Spleen (tissue), 11 donors: ENCODE measurements around the gene DLG1. TPM values are rescaled to one million over a fixed set of nuclear protein-coding genes. Genes with fewer than 3 reads are reported as not detected.

Experiments used
- DNase-seq: peaks from one replicate; pipeline ENCODE4 v3.0.0-alpha.2; 2020
- H3K27ac ChIP-seq, 8 donors: fragments of 200-600 bp; sonication (generic) in 7 of 8; 1 replicate in 4 of 8; 2 replicates in 4 of 8; pipeline versions ENCODE4 v1.5.0 to v1.8.0; 2016 to 2021; ENCODE audit warnings: inconsistent platforms in 4 of 8, mild to moderate bottlenecking in 4 of 8, moderate library complexity in 1 of 8
- H3K27me3 ChIP-seq, 7 donors: fragments of 200-600 bp; sonication (generic) in 6 of 7; replicated peaks in 1 of 7; 1 replicate in 4 of 7; 2 replicates in 3 of 7; pipeline versions ENCODE4 v1.5.0 to v1.8.0; 2016 to 2021; ENCODE audit warnings: inconsistent platforms in 3 of 7, mild to moderate bottlenecking in 1 of 7
- H3K36me3 ChIP-seq, 6 donors: fragments of 200-600 bp; sonication (generic) in 5 of 6; 1 replicate in 4 of 6; 2 replicates in 2 of 6; pipeline versions ENCODE4 v1.5.0 to v1.8.0; 2016 to 2021; ENCODE audit warnings: inconsistent platforms in 2 of 6
- H3K4me1 ChIP-seq, 6 donors: fragments of 200-600 bp; sonication (generic) in 5 of 6; 1 replicate in 3 of 6; 2 replicates in 3 of 6; pipeline versions ENCODE4 v1.5.0 to v1.8.0; 2016 to 2021; ENCODE audit warnings: inconsistent platforms in 3 of 6
- H3K4me3 ChIP-seq, 8 donors: fragments of 200-600 bp; sonication (generic) in 7 of 8; 1 replicate in 4 of 8; 2 replicates in 4 of 8; pipeline versions ENCODE4 v1.5.0 to v1.8.0; 2016 to 2021; ENCODE audit warnings: inconsistent platforms in 4 of 8, mild to moderate bottlenecking in 4 of 8, moderate library complexity in 2 of 8
- H3K9me3 ChIP-seq, 8 donors: fragments of 200-600 bp; sonication (generic) in 7 of 8; 1 replicate in 4 of 8; 2 replicates in 4 of 8; pipeline versions ENCODE4 v1.5.0 to v1.8.0; 2016 to 2021; ENCODE audit warnings: inconsistent platforms in 4 of 8
- POLR2A ChIP-seq, 3 donors: fragments of 450-650 bp; IDR thresholded peaks; one replicate each; pipeline ENCODE4 v1.5.1; 2017; ENCODE audit warnings: antibody characterized with exemption in 3 of 3, mild to moderate bottlenecking in 1 of 3
- POLR2AphosphoS5 ChIP-seq, 3 donors: sonication (generic); formaldehyde crosslinking; IDR thresholded peaks; one replicate each; pipeline ENCODE4 v1.5.1; 2017; ENCODE audit warnings: antibody characterized with exemption in 3 of 3
- WGBS, 5 donors: extraction: QIAGEN DNeasy Blood & Tissue Kit in 3 of 5; methylation state at CpG; one replicate each; pipeline versions ENCODE4 v1.1.5 to v1.1.7; 2013 to 2018; 5-methylcytosine and 5-hydroxymethylcytosine counted together
- intact Hi-C: fragments of 100-400 bp; cut with DNase I; formaldehyde crosslinking; loops from one replicate; pipeline ENCODE4 v1.15.0; 2023; ENCODE audit warnings: low total_unique reads
- polyA plus RNA-seq, 3 donors: library from polyadenylated mRNA; stranded (reverse); fragments of 200-250 nt; gene quantifications; one replicate each; pipeline ENCODE4 v1.2.1, GENCODE V29; 2013
- total RNA-seq, 7 donors: library from RNA; depleted of rRNA in 3 of 7; stranded (reverse); fragments of >200 nt in 3 of 7; fragmentation: NEBNext Ultra II Directional in 4 of 7; extraction: Animal tissue kit (Norgen Biotek cat#: 25700) in 4 of 7; gene quantifications; one replicate each; pipeline versions ENCODE4 v1.1.0 to v1.2.1, GENCODE V29; 2016 to 2021
- TF ChIP-seq, protein P1 (sequence below), 11 experiments: fragments of 200-600 bp in 7 of 11; fragments of 450-650 bp in 4 of 11; sonication (generic) in 4 of 11; IDR thresholded peaks in 8 of 11; conservative IDR thresholded peaks in 3 of 11; 1 replicate in 7 of 11; 2 replicates in 4 of 11; pipeline versions ENCODE4 v1.4.0 to v1.8.0; 2016 to 2021; ENCODE audit warnings: antibody characterized with exemption in 11 of 11, inconsistent platforms in 4 of 11, mild to moderate bottlenecking in 1 of 11
- donor health status: healthy with polysubstance abuse.
- donor health status: DM: no; HTN: no; CAD: no; lungs with moderate emphysema.
- donor health status: DM: no; HTN: no; CAD: no.
- donor health status: Bipolar disorder and iron deficiency.
- donor health status: healthy.
- donor health status: DM: no; HTN: no; CAD: no.
- donor health status: DM: yes; HTN: yes; CAD: no.

Gene DLG1
- total and polyA plus RNA-seq, 10 donors, result 11.0 to 92.3 (median 59.1) TPM

DNA sequence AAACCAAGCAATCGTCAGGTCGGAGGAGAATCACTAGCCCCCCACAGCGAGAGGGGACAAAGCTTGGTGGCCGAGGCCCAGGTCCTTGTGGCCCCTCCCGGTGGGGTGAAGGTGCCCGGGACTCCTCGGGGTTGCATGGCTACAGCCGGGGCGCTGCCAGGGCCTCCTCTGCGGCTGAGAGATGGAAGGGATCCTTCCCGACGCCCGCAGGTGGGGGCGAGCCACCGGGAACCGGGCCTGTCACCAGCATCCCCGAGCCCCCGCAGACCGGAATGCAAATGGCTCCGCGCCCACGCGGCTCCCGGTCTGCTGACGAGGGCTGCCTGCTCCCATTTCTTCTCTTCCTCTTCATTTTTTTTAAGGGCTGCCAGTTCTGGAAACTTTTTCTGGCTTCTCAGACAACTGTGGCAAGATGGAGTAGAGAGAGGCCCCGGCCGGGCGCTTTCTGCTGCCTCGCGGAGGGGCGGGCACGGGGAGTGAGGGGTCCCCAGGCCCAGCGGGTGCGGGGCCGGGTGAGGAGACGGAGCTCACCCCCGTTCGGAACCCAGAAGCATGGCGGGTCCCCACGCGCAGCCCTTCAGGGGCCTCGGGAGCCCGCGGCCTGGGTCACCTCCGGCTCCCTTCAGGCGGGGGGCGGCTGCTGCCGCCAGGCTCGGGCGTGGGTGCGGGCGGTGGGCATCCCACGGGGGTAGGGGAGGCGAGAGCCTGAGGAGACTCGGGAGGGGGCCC lies 296.3 kb downstream of the DLG1 start:
- Histone ChIP-seq H3K9me3 (no peaks in the 10 kb centered on the region), H3K27ac (peak overlapping the region; percentile 22 to 84 (median 76)), H3K36me3 (no peaks in the 10 kb centered on the region), H3K27me3 (peaks cover 0 to 16% (median 0%) of the 10 kb centered on the region in 7 donors), H3K4me1 (peaks cover 0 to 21% (median 17%) of the 10 kb centered on the region in 6 donors), H3K4me3 (peak overlapping the region; percentile 31 to 75 (median 44))
- DNase-seq, result peak; percentile 76
- intact Hi-C loops, result no loop called here
- WGBS, 5 donors, result 24 to 40% (median 34%) methylated on average over 41 to 55 of the region's 55 CpGs
- TF ChIP-seq POLR2AphosphoS5 (IDR thresholded peaks at IDR 0.05), result no peak
- no peak for TF ChIP-seq POLR2A (IDR thresholded peaks at IDR 0.05)
- TF ChIP-seq, protein P1, sequence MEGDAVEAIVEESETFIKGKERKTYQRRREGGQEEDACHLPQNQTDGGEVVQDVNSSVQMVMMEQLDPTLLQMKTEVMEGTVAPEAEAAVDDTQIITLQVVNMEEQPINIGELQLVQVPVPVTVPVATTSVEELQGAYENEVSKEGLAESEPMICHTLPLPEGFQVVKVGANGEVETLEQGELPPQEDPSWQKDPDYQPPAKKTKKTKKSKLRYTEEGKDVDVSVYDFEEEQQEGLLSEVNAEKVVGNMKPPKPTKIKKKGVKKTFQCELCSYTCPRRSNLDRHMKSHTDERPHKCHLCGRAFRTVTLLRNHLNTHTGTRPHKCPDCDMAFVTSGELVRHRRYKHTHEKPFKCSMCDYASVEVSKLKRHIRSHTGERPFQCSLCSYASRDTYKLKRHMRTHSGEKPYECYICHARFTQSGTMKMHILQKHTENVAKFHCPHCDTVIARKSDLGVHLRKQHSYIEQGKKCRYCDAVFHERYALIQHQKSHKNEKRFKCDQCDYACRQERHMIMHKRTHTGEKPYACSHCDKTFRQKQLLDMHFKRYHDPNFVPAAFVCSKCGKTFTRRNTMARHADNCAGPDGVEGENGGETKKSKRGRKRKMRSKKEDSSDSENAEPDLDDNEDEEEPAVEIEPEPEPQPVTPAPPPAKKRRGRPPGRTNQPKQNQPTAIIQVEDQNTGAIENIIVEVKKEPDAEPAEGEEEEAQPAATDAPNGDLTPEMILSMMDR (IDR thresholded peaks at IDR 0.05 in 8 of 11, conservative IDR thresholded peaks at IDR 0.05 in 3 of 11), result no peak

DNA sequence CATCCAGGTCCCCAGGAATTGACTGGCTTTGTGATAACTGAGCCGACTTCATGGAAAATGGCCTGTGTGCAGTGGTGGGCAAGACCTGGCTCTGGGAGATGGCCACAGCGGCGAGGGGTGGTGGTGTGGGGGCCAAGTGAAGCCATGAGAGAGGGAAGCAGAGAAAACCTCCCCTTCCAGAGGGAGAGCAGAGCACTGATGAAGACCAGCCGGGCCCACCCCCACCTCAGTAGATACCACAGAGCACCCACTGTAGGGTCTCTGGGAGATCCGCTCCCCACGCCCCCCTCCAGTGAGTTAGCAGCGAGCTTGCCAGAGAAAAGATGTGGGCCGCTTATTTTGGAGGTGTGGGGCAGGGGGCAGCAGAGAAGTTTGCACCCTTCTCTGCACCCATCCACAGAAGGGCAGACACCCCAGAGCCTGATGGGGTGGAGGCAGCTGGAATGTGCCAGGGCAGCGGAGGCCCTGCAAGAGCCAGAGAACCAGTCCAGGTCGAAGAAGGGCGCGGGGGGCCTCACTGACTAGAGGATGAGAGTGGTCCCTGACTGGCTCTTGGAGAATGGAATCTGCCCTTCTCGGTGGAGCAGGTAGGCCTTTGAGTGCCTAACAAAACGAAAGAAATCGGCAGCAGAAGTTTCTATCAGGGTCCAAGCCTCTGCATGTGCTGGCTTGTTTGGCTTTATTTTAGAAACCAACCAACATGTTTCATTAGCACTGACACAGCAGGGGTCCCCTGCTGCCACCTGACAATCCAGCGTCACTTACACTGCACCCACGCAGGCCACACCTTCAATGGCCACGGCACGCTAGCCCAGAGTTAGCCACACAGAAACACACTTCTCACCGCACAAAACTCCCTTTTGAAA lies 297.1 kb downstream of the DLG1 start:
- H3K27ac ChIP-seq, result peak overlapping the region in 5 of 8 donors; percentile 65 to 84 (median 78)
- no peaks in the 10 kb centered on the region for H3K9me3 ChIP-seq
- DNase-seq, result peak; percentile 60
- H3K4me1 ChIP-seq, result peaks cover 0 to 21% (median 17%) of the 10 kb centered on the region in 6 donors
- WGBS, 5 donors, result 93 to 96% (median 95%) methylated on average over 19 to 20 of the region's 20 CpGs
- peaks cover 0 to 16% (median 0%) of the 10 kb centered on the region in 7 donors for H3K27me3 ChIP-seq
- peak overlapping the region in 3 of 8 donors; percentile 45 to 75 (median 65) for H3K4me3 ChIP-seq
- no peaks in the 10 kb centered on the region for H3K36me3 ChIP-seq
- TF ChIP-seq POLR2AphosphoS5 (IDR thresholded peaks at IDR 0.05) (no peak), POLR2A (IDR thresholded peaks at IDR 0.05) (no peak)
- TF ChIP-seq, protein P1 (IDR thresholded peaks at IDR 0.05 in 8 of 11, conservative IDR thresholded peaks at IDR 0.05 in 3 of 11), result no peak
- intact Hi-C loops, result no loop called here

- Histone ChIP-seq H3K4me3 (no peak overlapping the region), H3K4me1 (peaks cover 0 to 21% (median 17%) of the 10 kb centered on the region in 6 donors), H3K27me3 (peaks cover 0 to 16% (median 0%) of the 10 kb centered on the region in 7 donors), H3K36me3 (no peaks in the 10 kb centered on the region), H3K9me3 (no peaks in the 10 kb centered on the region), H3K27ac (no peak overlapping the region)
- peak; percentile 38 for DNase-seq
- TF ChIP-seq, protein P1 (IDR thresholded peaks at IDR 0.05 in 8 of 11, conservative IDR thresholded peaks at IDR 0.05 in 3 of 11), result no peak
- TF ChIP-seq POLR2AphosphoS5 (IDR thresholded peaks at IDR 0.05), result no peak
- TF ChIP-seq POLR2A (IDR thresholded peaks at IDR 0.05), result no peak
- WGBS, 5 donors, result 76 to 89% (median 78%) methylated on average over 4 to 5 of the region's 5 CpGs
- intact Hi-C loops, result no loop called here
Observed at GRCh38 chr3:197000211-197000610, 298.2 kb downstream of the DLG1 start.
